Body of pancreas (tissue), 4 donors: ENCODE results near the gene PALM.

Source experiments
- CTCF ChIP-seq, 7 experiments: fragments of 450-650 bp in 4 of 7; fragments of 200-600 bp in 3 of 7; sonication (generic) in 3 of 7; IDR thresholded peaks; one replicate each; pipeline ENCODE4 v1.5.1; 2016 to 2019; ENCODE audit warnings: antibody characterized with exemption in 7 of 7
- POLR2A ChIP-seq, 3 donors: fragments of 450-650 bp; IDR thresholded peaks; one replicate each; pipeline ENCODE4 v1.6.1; 2016; ENCODE audit warnings: antibody characterized with exemption in 3 of 3, mild to moderate bottlenecking in 2 of 3

- no peak for TF ChIP-seq CTCF (IDR thresholded peaks at IDR 0.05)
- TF ChIP-seq POLR2A (IDR thresholded peaks at IDR 0.05): no peak
These were observed 10.3 kb downstream of the PALM start for GRCh38 chr19:718991-719512.
